OCI-M1 (cell line): ENCODE data around the gene TFG.

Experiments used
- DNase-seq: peaks from one replicate; lab custom pipeline; 2025; lab: John Stamatoyannopoulos, UW

TFG gene

GRCh38 chr3:100706365-100706764 lies 2.9 kb upstream of the TFG start:
- peak; percentile 27 for DNase-seq

DNA sequence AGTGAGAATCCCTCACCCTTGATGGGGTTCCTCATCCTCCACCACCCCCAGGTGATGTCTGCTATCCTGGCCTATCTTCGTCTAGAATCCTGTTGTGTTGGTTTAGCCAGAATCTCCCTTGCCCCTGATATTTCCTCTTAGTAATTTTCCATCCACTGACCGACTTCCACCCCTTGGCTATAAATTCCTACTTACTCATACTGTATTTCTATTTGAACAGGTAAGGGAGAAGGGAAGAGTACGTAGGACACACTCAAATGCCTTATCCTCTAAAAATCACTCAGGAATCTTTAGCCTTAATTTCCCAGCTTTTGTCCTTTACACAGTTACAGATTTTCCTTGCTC lies 678 bp upstream of the TFG start:
- no peak for DNase-seq

DNA sequence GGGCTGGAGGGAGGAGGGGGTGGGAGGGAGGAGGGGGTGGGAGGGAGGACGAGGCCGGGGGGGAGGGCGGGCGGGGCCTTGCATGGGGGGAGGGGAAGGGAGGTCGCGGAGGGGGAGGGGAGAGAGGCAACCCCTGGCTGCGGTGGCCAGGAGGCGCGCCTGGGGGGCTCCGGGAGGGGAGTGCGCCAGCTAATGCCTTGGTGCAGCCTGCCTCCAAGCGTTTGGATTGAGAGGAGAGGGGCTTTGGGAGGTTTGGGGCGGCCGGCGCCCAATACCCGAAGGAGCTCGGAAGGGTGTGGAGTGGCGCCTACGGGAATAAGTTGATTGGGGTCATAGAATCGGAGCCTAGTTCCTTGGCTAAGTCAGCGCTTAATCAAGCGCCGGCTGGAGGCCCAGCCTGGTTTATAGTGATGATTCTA lies 557 bp downstream of the TFG start:
- peak; percentile 68 for DNase-seq

DNA sequence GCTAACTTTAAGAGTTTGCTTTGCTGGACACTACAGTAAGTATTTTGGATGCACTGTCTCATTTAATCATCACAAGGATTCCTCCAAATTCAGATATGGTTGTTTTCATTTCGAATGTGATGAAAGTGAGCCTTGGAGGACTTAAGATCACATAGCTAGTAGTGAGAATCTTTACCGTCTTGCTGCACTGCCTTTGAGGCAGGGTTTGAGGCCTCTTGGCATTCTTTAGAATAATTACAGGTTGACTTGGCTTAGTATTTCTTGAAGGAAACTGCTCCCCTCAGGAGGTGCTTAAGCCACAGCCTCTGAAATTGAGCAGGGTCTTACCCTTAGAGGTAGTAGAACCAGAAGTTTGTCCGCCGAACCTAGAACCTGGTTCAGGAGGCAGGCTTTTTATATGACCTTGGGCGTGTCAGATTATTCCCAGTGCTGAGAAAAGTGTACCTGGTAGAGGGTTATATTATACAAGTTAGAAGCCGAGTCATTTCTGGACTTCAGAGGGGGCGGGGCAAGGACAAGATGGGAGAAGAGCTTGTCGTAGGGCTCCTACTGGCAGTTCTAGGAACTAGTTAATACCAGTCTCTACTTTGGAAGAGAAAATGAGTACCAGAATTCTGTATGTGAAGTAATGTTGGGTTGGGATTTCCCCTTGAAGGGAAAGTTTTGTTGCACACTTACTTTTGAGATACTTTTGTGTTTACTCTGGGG lies 1.1 kb downstream of the TFG start:
- peak; percentile 85 for DNase-seq

DNA sequence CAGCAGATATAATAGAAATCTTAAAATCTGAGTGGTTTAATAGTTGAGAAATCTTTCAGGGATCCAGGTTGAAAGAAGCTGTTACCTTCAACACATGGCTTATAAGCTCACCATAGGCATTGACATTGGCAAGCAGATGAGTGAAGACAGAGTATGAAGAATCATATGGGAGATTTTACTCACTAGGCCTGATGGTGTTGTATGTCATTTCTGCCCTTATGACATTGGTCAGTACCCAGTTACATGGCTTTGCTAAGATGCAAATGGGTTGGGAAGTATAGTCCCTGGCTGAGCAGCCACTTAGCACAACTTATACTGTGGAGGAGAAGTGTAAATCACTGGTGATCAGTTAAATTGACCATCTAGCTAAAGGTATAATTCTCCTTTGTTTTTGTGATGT lies 5.9 kb downstream of the TFG start:
- no peak for DNase-seq

GRCh38 chr3:100717063-100717462 lies 7.8 kb downstream of the TFG start:
- DNase-seq, result no peak

- DNase-seq, result no peak
These were observed 8.6 kb downstream of the TFG start for GRCh38 chr3:100717637-100718487.

- no peak for DNase-seq
These were observed 9.8 kb downstream of the TFG start for GRCh38 chr3:100719136-100719535.

DNA sequence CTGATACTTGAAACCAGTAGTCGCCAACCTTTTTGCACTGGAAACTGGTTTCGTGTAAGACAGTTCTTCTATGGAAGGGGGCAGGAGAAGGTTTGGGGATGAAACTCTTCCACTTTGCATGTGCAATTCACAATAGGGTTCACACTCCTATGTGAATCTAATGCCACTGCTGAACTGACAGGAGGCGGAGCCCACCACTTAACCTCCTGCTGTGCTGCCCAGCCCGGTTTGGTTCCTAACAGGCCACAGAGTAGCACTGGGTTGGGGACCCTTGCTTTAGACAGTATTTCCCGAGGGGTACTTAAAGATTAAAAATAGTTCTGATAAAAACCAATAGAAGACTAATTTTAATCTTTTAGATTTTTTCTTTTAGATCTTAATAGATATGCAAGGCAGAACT lies 11.1 kb downstream of the TFG start:
- DNase-seq, result no peak

DNA sequence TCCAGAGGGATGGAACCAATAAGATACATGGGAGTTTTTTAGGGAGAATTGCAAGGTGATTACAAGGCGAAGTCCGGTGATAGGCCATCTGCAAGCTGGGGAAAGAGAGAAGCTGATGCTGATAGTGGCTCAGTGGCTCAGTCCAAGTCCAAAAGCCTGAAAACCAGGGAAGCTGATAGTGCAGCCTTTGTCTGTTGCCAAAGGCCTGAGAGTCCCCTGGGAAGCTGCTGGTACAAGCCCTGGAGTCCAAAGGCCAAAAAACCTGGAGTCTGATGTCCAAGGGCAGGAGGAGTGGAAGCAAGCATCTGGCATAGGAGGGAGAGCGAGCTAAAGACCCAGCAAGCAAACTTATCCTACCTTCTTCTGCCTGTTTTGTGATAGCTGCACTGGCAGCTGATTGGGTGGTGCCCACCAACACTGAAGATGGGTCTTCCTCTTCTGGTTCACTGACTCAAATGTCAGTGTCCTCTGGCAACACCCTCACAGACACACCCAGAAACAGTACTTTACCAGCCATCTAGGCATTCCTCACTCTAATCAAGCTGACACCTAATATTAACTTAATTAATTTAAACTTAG lies 16.7 kb downstream of the TFG start:
- DNase-seq, result no peak

- no peak for DNase-seq
These were observed 17.4 kb downstream of the TFG start for GRCh38 chr3:100726706-100727105.

DNA sequence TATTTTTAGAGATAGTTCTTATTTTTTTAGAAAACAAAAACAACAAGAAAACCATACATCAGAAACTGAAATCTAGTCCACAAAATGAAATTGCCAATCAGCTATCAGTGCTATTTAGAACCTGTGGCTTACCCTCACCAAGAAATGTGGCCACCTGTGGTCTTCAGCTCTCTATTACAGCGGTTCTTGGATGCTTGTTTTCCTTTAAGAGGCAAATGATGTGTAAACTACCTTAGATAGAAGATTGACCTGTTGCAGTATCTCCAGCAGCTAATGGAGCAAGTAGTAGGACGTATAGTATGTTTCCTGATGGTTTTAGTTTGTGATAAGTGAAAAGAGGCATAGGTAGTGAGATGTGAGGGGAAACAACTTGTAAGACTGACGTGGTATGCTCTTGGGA lies 21.2 kb downstream of the TFG start:
- DNase-seq, result no peak

DNA sequence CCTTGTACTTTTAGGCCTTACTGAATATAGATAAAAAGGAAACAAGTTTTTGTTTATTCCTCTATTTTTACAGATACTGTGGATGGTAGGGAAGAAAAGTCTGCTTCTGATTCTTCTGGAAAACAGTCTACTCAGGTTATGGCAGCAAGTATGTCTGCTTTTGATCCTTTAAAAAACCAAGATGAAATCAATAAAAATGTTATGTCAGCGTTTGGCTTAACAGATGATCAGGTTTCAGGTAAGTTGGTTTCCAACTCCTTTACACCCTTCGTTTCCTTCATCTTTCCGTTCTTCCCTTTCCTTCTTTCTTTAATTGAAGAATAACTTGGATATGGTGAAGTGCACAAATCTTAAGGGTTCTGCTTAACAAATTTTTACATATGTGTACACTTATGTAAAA lies 23.1 kb downstream of the TFG start:
- no peak for DNase-seq

DNA sequence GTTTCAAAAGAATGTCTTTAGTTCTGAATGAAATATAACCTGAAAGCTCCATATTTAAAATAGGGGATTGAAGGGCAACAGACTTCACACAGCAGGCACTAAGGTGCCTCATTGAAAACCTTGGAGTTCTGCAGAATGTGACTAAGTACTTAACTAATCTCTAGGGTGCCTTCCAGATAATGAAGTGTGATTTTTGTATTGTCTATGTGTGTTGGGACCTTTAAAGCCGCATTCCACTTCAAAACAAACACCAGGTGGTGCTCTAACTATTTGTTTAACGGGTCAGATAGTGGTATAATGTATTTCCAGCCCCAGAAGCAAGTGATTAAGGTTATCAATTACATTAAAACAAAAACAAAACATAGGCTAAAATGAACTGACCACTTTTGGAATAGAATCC lies 28.0 kb downstream of the TFG start:
- peak; percentile 44 for DNase-seq

- DNase-seq, result peak; percentile 31
These were observed 30.9 kb downstream of the TFG start for GRCh38 chr3:100740207-100740606.

DNA sequence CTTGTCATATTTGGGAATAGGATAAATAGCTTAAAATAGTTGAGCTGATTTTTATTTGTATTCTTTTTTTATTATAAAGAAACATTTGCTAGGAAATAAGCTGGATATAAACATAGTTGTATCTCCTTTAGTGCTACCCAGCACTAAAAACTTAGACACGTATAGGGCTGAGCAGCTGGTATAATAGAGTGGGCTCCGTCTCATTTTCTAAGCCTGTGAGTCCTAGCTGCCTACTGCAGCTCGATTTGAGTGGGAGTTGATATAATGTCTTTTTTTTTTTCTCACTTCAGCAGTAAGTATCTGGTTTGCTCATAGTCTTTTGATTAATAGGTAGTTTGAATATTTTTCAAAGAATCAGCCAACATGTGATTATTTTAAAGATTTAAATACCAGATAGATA lies 34.2 kb downstream of the TFG start:
- DNase-seq, result no peak

DNA sequence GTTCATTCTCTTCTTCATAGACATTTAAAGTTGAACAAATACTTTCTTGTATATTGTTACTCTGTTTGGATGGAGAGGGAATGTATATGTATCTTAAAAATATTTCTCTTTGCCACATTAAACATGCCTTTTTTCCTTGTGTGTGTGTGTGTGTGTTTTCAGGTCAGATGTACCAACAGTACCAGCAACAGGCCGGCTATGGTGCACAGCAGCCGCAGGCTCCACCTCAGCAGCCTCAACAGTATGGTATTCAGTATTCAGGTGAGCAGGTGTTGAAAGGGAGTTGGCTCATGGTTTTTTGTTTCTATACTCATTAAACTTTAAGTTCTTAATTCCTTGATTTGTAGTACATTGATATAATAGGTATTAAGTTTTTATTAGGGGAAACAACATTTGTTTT lies 35.4 kb downstream of the TFG start:
- no peak for DNase-seq

DNA sequence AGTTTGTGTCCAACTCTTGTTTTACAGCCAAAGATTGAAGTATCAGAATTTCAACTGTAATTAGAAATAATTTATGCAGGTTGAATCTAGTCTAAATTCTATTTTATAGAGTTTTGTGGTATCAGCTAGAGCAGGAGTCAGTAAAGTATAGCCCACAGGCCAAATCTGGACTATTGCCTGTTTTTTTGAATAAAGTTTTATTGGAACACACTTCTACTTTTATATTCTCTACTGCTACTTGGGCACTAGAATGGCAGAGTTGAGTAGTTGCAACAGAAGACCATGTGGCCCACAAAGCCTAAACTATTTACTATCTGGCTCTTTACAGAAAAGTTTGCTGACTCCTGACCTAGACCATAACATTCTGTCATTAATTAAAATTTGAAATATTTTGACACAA lies 36.3 kb downstream of the TFG start:
- no peak for DNase-seq

GRCh38 chr3:100746092-100746491 lies 36.8 kb downstream of the TFG start:
- no peak for DNase-seq

GRCh38 chr3:100748220-100748619 lies 38.9 kb downstream of the TFG start:
- no peak for DNase-seq

GRCh38 chr3:100748967-100749366 lies 39.7 kb downstream of the TFG start:
- no peak for DNase-seq

GRCh38 chr3:100753846-100754245 lies 44.6 kb downstream of the TFG start:
- DNase-seq, result no peak

DNA sequence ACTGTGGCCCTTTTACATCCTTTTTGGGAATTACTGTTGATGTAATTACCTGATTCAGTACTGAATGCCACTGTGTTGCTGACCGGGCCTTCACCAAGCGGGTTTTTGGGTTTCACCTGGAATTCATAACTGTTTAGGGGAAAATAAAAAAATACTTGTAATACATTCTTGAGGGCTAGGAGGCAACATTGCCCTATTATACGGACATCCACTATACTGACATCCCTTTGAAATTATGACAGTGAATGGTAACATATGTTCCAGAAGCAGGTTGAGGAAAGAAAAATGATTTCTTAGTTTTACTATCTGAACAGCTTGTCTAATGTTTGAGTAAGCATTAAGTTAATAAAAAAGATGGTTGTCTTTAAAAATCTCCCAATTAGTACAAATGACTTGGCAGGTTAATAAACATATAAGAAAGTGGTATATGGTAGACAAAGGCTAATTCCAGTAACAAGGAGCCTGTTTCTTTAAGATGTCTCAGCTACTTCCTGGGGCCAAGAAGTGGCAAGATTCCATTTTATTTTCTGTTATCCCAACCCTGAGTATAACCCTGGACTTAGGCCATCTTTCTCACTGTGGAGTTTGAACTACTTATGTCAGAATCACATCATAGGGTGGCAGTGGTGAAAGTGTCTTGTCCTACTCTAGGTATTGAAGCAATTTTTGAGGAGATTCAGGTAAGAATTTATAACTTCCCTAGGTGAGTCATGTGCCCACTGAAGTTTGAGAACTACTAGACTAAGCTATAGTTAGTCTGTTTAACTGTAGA lies 45.5 kb downstream of the TFG start:
- no peak for DNase-seq
